Endodermal cell (in vitro differentiated cells): ENCODE measurements around the gene WDSUB1. TPM values are rescaled to one million over a fixed set of nuclear protein-coding genes. Genes with fewer than 3 reads are reported as not detected.
A peak's percentile ranks its signal among the peaks of the same experiment; 100 is the strongest.

Source experiments
- DNase-seq: peaks from one replicate; pipeline ENCODE4 v3.0.0-alpha.2; 2017
- H3K27ac ChIP-seq: 2 replicates; pipeline ENCODE4 v1.5.1; 2013; ENCODE audit warnings: mild to moderate bottlenecking, low read depth, low read length, moderate library complexity
- H3K27me3 ChIP-seq: 2 replicates; pipeline ENCODE4 v1.6.1; 2013; ENCODE audit warnings: mild to moderate bottlenecking, low read length, moderate library complexity; ENCODE audit not compliant: insufficient read depth, control insufficient read depth, poor library complexity, severe bottlenecking
- H3K36me3 ChIP-seq: 2 replicates; pipeline ENCODE4 v1.7.0; 2013; ENCODE audit warnings: mild to moderate bottlenecking, low read length, moderate library complexity; ENCODE audit not compliant: control insufficient read depth, insufficient read depth
- H3K4me1 ChIP-seq: one replicate; pipeline ENCODE4 v1.7.0; 2013; ENCODE audit warnings: low read length; ENCODE audit not compliant: control insufficient read depth, insufficient read depth
- H3K4me3 ChIP-seq: 2 replicates; pipeline ENCODE4 v1.5.1; 2013; ENCODE audit warnings: mild to moderate bottlenecking, low read length, moderate library complexity
- H3K9ac ChIP-seq: 2 replicates; pipeline ENCODE4 v1.6.1; 2013; ENCODE audit warnings: mild to moderate bottlenecking, low read length, moderate library complexity; ENCODE audit not compliant: poor library complexity, severe bottlenecking; ENCODE audit errors: extremely low read depth
- H3K9me3 ChIP-seq: 2 replicates; pipeline ENCODE4 v1.6.1; 2013; ENCODE audit warnings: mild to moderate bottlenecking, low read length, moderate library complexity; ENCODE audit not compliant: control insufficient read depth
- H3K27ac Mint-ChIP-seq: 2 replicates; pipeline ENCODE4 v1.8.0; 2020; ENCODE audit warnings: mixed read lengths
- H3K27me3 Mint-ChIP-seq: 2 replicates; pipeline ENCODE4 v1.8.0; 2021; ENCODE audit warnings: mild to moderate bottlenecking, mixed read lengths; ENCODE audit not compliant: insufficient read depth
- H3K36me3 Mint-ChIP-seq: 2 replicates; pipeline ENCODE4 v1.8.0; 2020; ENCODE audit warnings: low read depth, mixed read lengths
- H3K4me1 Mint-ChIP-seq: 2 replicates; pipeline ENCODE4 v1.8.0; 2020; ENCODE audit warnings: mixed read lengths
- H3K4me3 Mint-ChIP-seq: 2 replicates; pipeline ENCODE4 v1.8.0; 2020; ENCODE audit warnings: mild to moderate bottlenecking, moderate library complexity, mixed read lengths
- H3K9me3 Mint-ChIP-seq: 2 replicates; pipeline ENCODE4 v1.8.0; 2020; ENCODE audit warnings: mild to moderate bottlenecking, mixed read lengths
- WGBS, 2 experiments: methylation state at CpG; one replicate each; pipeline versions ENCODE4 v1.1.5 to v1.1.7; 2013; ENCODE audit warnings: missing lambda C conversion rate in 2 of 2, mixed read lengths in 1 of 2; ENCODE audit not compliant: insufficient coverage in 1 of 2, insufficient read length in 1 of 2; 5-methylcytosine and 5-hydroxymethylcytosine counted together
- total RNA-seq, 2 donors: library from RNA; stranded (reverse); fragmentation: NEBNext Ultra II Directional in 1 of 2; extraction: Animal tissue kit (Norgen Biotek cat#: 25700) in 1 of 2; gene quantifications; 2 replicates in 1 of 2; 3 replicates in 1 of 2; pipeline ENCODE4 v1.2.1, GENCODE V29; 2021
- TF ChIP-seq, protein P1 (sequence below): fragments of 200-600 bp; sonication (generic); conservative IDR thresholded peaks from 2 replicates; pipeline ENCODE4 v1.5.0; 2021; ENCODE audit warnings: antibody characterized with exemption, mild to moderate bottlenecking

Gene WDSUB1
- total RNA-seq, 2 donors from 2014 or later: 10.7 to 14.7 TPM

DNA sequence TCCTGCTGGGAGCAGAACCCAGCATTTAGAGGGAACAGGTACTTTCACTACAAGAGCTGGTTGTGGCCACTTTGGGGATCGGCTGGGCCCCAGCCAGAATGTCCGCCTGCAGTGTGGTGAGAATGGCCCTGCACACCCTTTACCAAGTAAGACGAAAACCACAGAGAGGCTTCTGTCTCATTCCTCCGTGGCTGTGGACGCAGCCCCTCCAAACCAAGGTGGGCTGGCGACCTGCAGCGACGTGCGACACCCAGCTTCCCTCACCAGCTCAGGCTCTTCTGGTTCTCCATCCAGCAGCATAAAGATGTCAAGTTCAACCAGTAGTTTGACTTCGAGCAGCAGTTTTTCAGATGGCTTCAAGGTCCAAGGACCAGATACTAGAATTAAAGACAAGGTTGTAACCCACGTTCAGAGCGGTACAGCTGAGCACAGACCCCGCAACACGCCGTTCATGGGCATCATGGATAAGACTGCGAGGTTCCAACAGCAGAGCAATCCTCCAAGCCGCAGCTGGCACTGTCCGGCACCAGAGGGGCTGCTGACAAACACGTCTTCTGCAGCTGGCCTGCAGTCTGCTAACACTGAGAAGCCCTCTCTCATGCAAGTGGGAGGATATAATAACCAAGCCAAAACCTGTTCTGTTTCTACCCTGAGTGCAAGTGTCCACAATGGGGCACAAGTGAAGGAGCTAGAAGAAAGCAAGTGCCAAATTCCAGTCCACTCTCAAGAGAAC lies 56.2 kb downstream of the WDSUB1 start:
- Histone ChIP-seq H3K4me3 (no peak overlapping the region), H3K9me3 (no peaks in the 10 kb centered on the region), H3K4me1 (no peaks in the 10 kb centered on the region), H3K27me3 (no peaks in the 10 kb centered on the region), H3K27ac (no peak overlapping the region), H3K9ac (no peak overlapping the region), H3K36me3 (peaks cover 90% of the 10 kb centered on the region)
- Mint-ChIP-seq H3K9me3 (no peaks in the 10 kb centered on the region), H3K36me3 (peaks cover 27% of the 10 kb centered on the region), H3K4me1 (no peaks in the 10 kb centered on the region), H3K27me3 (no peaks in the 10 kb centered on the region), H3K27ac (no peak overlapping the region), H3K4me3 (no peak overlapping the region)
- DNase-seq: no peak
- TF ChIP-seq, protein P1, sequence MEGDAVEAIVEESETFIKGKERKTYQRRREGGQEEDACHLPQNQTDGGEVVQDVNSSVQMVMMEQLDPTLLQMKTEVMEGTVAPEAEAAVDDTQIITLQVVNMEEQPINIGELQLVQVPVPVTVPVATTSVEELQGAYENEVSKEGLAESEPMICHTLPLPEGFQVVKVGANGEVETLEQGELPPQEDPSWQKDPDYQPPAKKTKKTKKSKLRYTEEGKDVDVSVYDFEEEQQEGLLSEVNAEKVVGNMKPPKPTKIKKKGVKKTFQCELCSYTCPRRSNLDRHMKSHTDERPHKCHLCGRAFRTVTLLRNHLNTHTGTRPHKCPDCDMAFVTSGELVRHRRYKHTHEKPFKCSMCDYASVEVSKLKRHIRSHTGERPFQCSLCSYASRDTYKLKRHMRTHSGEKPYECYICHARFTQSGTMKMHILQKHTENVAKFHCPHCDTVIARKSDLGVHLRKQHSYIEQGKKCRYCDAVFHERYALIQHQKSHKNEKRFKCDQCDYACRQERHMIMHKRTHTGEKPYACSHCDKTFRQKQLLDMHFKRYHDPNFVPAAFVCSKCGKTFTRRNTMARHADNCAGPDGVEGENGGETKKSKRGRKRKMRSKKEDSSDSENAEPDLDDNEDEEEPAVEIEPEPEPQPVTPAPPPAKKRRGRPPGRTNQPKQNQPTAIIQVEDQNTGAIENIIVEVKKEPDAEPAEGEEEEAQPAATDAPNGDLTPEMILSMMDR: no peak
- 96 to 98% methylated on average over 14 to 19 of the region's 19 CpGs for WGBS, 2 experiments

DNA sequence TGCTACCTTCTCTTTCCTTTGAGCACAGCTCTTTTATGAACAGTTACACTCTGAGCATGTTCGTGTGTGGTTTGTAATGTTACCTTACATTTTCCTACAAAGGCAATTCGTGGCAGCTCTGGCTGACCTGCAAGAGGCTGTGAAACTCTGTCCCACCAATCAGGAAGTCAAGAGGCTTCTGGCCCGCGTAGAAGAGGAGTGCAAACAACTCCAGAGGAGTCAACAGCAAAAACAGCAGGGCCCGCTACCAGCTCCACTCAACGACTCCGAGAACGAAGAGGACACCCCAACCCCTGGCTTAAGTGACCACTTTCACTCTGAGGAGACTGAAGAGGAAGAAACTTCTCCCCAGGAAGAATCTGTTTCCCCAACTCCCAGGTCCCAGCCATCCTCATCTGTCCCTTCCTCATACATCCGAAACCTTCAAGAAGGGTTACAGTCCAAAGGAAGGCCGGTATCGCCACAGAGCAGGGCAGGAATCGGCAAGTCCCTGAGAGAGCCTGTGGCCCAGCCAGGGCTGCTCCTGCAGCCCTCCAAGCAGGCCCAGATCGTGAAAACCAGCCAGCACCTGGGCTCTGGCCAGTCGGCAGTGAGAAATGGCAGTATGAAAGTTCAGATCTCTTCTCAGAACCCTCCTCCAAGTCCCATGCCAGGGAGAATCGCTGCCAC lies 56.9 kb downstream of the WDSUB1 start:
- Histone ChIP-seq H3K9me3 (no peaks in the 10 kb centered on the region), H3K4me1 (no peaks in the 10 kb centered on the region), H3K27me3 (no peaks in the 10 kb centered on the region), H3K9ac (no peak overlapping the region), H3K4me3 (no peak overlapping the region), H3K27ac (no peak overlapping the region), H3K36me3 (peaks cover 90% of the 10 kb centered on the region)
- 92 to 93% methylated on average over 7 to 15 of the region's 15 CpGs for WGBS, 2 experiments
- no peaks in the 10 kb centered on the region for H3K4me1 Mint-ChIP-seq
- no peak for DNase-seq
- no peaks in the 10 kb centered on the region for H3K9me3 Mint-ChIP-seq
- TF ChIP-seq, protein P1: no peak
- H3K4me3 Mint-ChIP-seq: no peak overlapping the region
- peaks cover 26% of the 10 kb centered on the region for H3K36me3 Mint-ChIP-seq
- no peaks in the 10 kb centered on the region for H3K27me3 Mint-ChIP-seq
- peak overlapping the region; percentile 40 for H3K27ac Mint-ChIP-seq

DNA sequence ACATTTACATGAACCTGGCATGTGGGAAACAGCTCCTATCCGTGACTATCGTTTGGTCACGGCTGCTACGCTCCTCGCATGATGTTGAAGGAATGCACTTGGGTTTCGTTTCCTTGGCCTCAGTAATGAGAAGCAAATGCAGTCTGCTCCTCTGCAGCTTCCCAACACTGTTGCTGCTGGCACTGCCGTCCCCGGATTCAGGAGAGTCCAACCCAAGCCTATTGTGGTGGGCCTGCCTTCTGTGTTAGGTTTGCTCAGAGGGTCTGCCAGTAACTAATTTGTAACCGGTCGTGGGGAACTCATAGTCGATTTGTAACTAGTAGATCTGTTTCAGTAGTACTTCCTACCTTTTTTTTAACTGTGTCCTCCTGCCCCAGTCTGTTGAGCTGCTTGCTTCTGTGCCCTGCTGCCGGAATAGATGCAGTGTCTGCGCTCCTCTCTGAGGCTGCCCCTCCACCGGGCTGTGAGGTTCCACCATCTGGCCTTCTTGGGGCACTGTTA lies 58.4 kb downstream of the WDSUB1 start:
- no peaks in the 10 kb centered on the region for H3K4me1 Mint-ChIP-seq
- Histone ChIP-seq H3K27ac (peak overlapping the region; percentile 69), H3K9me3 (no peaks in the 10 kb centered on the region), H3K36me3 (peaks cover 96% of the 10 kb centered on the region), H3K4me3 (no peak overlapping the region), H3K9ac (no peak overlapping the region), H3K4me1 (no peaks in the 10 kb centered on the region), H3K27me3 (no peaks in the 10 kb centered on the region)
- 80 to 95% methylated on average over 9 to 14 of the region's 14 CpGs for WGBS, 2 experiments
- H3K4me3 Mint-ChIP-seq: no peak overlapping the region
- H3K36me3 Mint-ChIP-seq: peaks cover 21% of the 10 kb centered on the region
- no peaks in the 10 kb centered on the region for H3K9me3 Mint-ChIP-seq
- TF ChIP-seq, protein P1: no peak
- H3K27me3 Mint-ChIP-seq: no peaks in the 10 kb centered on the region
- no peak for DNase-seq
- peak overlapping the region; percentile 44 for H3K27ac Mint-ChIP-seq
